IMR-90 (cell line): ENCODE data around the gene FGA. TPM values are rescaled to one million over a fixed set of nuclear protein-coding genes. Genes with fewer than 3 reads are reported as not detected.

Experiments used
- ATAC-seq: fragments of 200-7000 bp; cut with Tn5 transposase; 2 replicates; pipeline ENCODE4 v1.9.1; 2020; ENCODE audit warnings: low read depth, mild to moderate bottlenecking, moderate library complexity
- BruUV-seq: library from RNA; stranded (reverse); fragments of 400-500 nt; replicated peaks from 2 replicates; lab custom pipeline; 2021; lab: Mats Ljungman, UMichigan
- CTCF ChIA-PET: fragments of 300-600 bp; formaldehyde crosslinking; extraction: SDS; loops from one replicate; lab custom pipeline; 2021; ENCODE audit warnings: antibody characterized with exemption; lab: Yijun Ruan, JAX
- POLR2A ChIA-PET: fragments of 300-600 bp; sonication (Branson Sonifier 250); formaldehyde crosslinking; loops from one replicate; lab custom pipeline; 2022; ENCODE audit warnings: antibody characterized with exemption; ENCODE audit not compliant: unreplicated experiment; lab: Charles Lee
- DNase-seq: peaks from one replicate; pipeline ENCODE4 v3.0.0; 2013
- H2AFZ ChIP-seq: replicated peaks from 2 replicates; pipeline ENCODE3; 2013; ENCODE audit warnings: low read length, mild to moderate bottlenecking; ENCODE audit not compliant: poor library complexity
- H2AK5ac ChIP-seq: 2 replicates; pipeline ENCODE4 v1.6.1; 2013; ENCODE audit warnings: low read depth, low read length, inconsistent platforms
- H2AK9ac ChIP-seq: replicated peaks from 2 replicates; pipeline ENCODE3; 2013; ENCODE audit warnings: mild to moderate bottlenecking, low read depth, low read length, moderate library complexity; ENCODE audit not compliant: poor library complexity
- H2BK120ac ChIP-seq: 2 replicates; pipeline ENCODE4 v1.6.1; 2013; ENCODE audit warnings: low read depth, low read length, inconsistent platforms
- H2BK15ac ChIP-seq: 3 replicates; pipeline ENCODE4 v1.6.1; 2013; ENCODE audit warnings: low read depth, low read length, inconsistent platforms
- H2BK20ac ChIP-seq: 2 replicates; pipeline ENCODE4 v1.6.1; 2013; ENCODE audit warnings: low read depth, mild to moderate bottlenecking, inconsistent platforms, low read length, moderate library complexity
- H2BK5ac ChIP-seq: 2 replicates; pipeline ENCODE4 v1.6.1; 2013; ENCODE audit warnings: mild to moderate bottlenecking, low read depth, low read length, inconsistent platforms; ENCODE audit not compliant: poor library complexity, severe bottlenecking
- H3K14ac ChIP-seq: replicated peaks from 2 replicates; pipeline ENCODE4 v1.6.1; 2013; ENCODE audit warnings: low read depth, low read length, inconsistent platforms
- H3K18ac ChIP-seq: 2 replicates; pipeline ENCODE4 v1.6.1; 2013; ENCODE audit warnings: low read depth, low read length, control low read depth
- H3K23ac ChIP-seq: 2 replicates; pipeline ENCODE4 v1.6.1; 2013; ENCODE audit warnings: low read depth, low read length, inconsistent platforms
- H3K27ac ChIP-seq: 2 replicates; pipeline ENCODE4 v1.5.1; 2013; ENCODE audit warnings: mild to moderate bottlenecking, control low read depth, low read length; ENCODE audit not compliant: insufficient read depth
- H3K27me3 ChIP-seq: 2 replicates; pipeline ENCODE4 v1.6.1; 2013; ENCODE audit warnings: low read length; ENCODE audit not compliant: control insufficient read depth, insufficient read depth
- H3K36me3 ChIP-seq: 2 replicates; pipeline ENCODE4 v1.6.1; 2013; ENCODE audit warnings: low read length, mixed read lengths; ENCODE audit not compliant: control insufficient read depth, insufficient read depth
- H3K4ac ChIP-seq: 2 replicates; pipeline ENCODE4 v1.6.1; 2013; ENCODE audit warnings: low read depth, low read length, inconsistent platforms
- H3K4me1 ChIP-seq: 2 replicates; pipeline ENCODE4 v1.6.1; 2013; ENCODE audit warnings: low read length, mixed read lengths; ENCODE audit not compliant: control insufficient read depth, insufficient read depth
- H3K4me2 ChIP-seq: 2 replicates; pipeline ENCODE4 v1.6.1; 2013; ENCODE audit warnings: low read depth, mild to moderate bottlenecking, control low read depth, low read length, moderate library complexity
- H3K4me3 ChIP-seq: 2 replicates; pipeline ENCODE4 v1.5.1; 2013; ENCODE audit warnings: low read depth, mild to moderate bottlenecking, control low read depth, low read length, moderate library complexity; ENCODE audit not compliant: insufficient read depth
- H3K56ac ChIP-seq: 2 replicates; pipeline ENCODE4 v1.6.1; 2013; ENCODE audit warnings: low read length, inconsistent platforms; ENCODE audit not compliant: insufficient read depth; ENCODE audit errors: extremely low read depth
- H3K79me1 ChIP-seq, 2 experiments: 2 replicates each; pipeline ENCODE4 v1.6.1; 2013; ENCODE audit warnings: low read length in 2 of 2, inconsistent platforms in 1 of 2, low read depth in 1 of 2
- H3K9ac ChIP-seq: 2 replicates; pipeline ENCODE4 v1.6.1; 2013; ENCODE audit warnings: low read depth, low read length, control low read depth
- H3K9me1 ChIP-seq: 2 replicates; pipeline ENCODE4 v1.6.1; 2013; ENCODE audit warnings: low read length, inconsistent platforms; ENCODE audit not compliant: insufficient read depth
- H3K9me3 ChIP-seq: 2 replicates; pipeline ENCODE4 v1.6.1; 2013; ENCODE audit warnings: low read length; ENCODE audit not compliant: control insufficient read depth, insufficient read depth
- H4K20me1 ChIP-seq: 2 replicates; pipeline ENCODE4 v1.6.1; 2013; ENCODE audit warnings: low read length, inconsistent platforms; ENCODE audit not compliant: insufficient read depth
- H4K5ac ChIP-seq: 2 replicates; pipeline ENCODE4 v1.6.1; 2013; ENCODE audit warnings: mild to moderate bottlenecking, low read depth, low read length, control low read depth
- H4K8ac ChIP-seq, 2 experiments: 2 replicates each; pipeline ENCODE4 v1.6.1; 2013; ENCODE audit warnings: low read depth in 2 of 2, low read length in 2 of 2, control low read depth in 1 of 2, inconsistent platforms in 1 of 2
- H4K91ac ChIP-seq: 2 replicates; pipeline ENCODE4 v1.6.1; 2013; ENCODE audit warnings: low read depth, low read length, inconsistent platforms; ENCODE audit not compliant: insufficient read depth
- BHLHE40 ChIP-seq: fragments of 150-350 bp; IDR thresholded peaks from 2 replicates; pipeline ENCODE4 v1.6.1; 2016; ENCODE audit warnings: mild to moderate bottlenecking, low read depth, low read length
- CEBPB ChIP-seq: IDR thresholded peaks from 2 replicates; pipeline ENCODE4 v1.6.1; 2012; ENCODE audit warnings: low read depth, low read length, improper control_type of control experiment
- CHD1 ChIP-seq: IDR thresholded peaks from 2 replicates; pipeline ENCODE4 v1.6.1; 2012; ENCODE audit warnings: low read depth, low read length, improper control_type of control experiment
- FOS ChIP-seq: fragments of 150-350 bp; IDR thresholded peaks from 2 replicates; pipeline ENCODE4 v1.6.1; 2016; ENCODE audit warnings: low read depth, low read length
- MAFK ChIP-seq: IDR thresholded peaks from 2 replicates; pipeline ENCODE4 v1.6.1; 2012; ENCODE audit warnings: low read depth, low read length, improper control_type of control experiment
- MAZ ChIP-seq: IDR thresholded peaks from 2 replicates; pipeline ENCODE4 v1.6.1; 2012; ENCODE audit warnings: low read depth, mild to moderate bottlenecking, low read length, improper control_type of control experiment, moderate library complexity, borderline replicate concordance
- MXI1 ChIP-seq: IDR thresholded peaks from 2 replicates; pipeline ENCODE4 v1.6.1; 2012; ENCODE audit warnings: low read depth, mild to moderate bottlenecking, low read length, moderate library complexity, borderline replicate concordance
- NFE2L2 ChIP-seq: fragments of 150-350 bp; IDR thresholded peaks from 2 replicates; pipeline ENCODE4 v1.6.1; 2016; ENCODE audit warnings: low read depth, mild to moderate bottlenecking, low read length
- POLR2A ChIP-seq: IDR thresholded peaks from 2 replicates; pipeline ENCODE4 v1.6.1; 2012; ENCODE audit warnings: mild to moderate bottlenecking, low read depth, low read length
- RAD21 ChIP-seq: IDR thresholded peaks from 2 replicates; pipeline ENCODE4 v1.6.1; 2012; ENCODE audit warnings: low read length, improper control_type of control experiment
- RCOR1 ChIP-seq: IDR thresholded peaks from 2 replicates; pipeline ENCODE4 v1.6.1; 2012; ENCODE audit warnings: mild to moderate bottlenecking, low read length, improper control_type of control experiment; ENCODE audit not compliant: insufficient replicate concordance
- RFX5 ChIP-seq: IDR thresholded peaks from 2 replicates; pipeline ENCODE4 v1.8.0; 2012; ENCODE audit warnings: low read depth, mild to moderate bottlenecking, low read length, moderate library complexity
- SMC3 ChIP-seq: fragments of 150-350 bp; IDR thresholded peaks from 2 replicates; pipeline ENCODE4 v1.6.1; 2016; ENCODE audit warnings: low read depth, mild to moderate bottlenecking, antibody characterized with exemption, low read length, moderate library complexity
- WGBS, 2 experiments: methylation state at CpG; one replicate each; pipeline versions ENCODE4 v1.1.5 to v1.1.7; 2013; ENCODE audit warnings: missing lambda C conversion rate in 2 of 2; ENCODE audit not compliant: insufficient read length in 1 of 2; ENCODE audit errors: extremely low coverage in 2 of 2; 5-methylcytosine and 5-hydroxymethylcytosine counted together
- dilution Hi-C: fragments of 300-500 bp; cut with HindIII; formaldehyde crosslinking; loops from one replicate; pipeline ENCODE4 v1.14.3; 2018; ENCODE audit warnings: low sequenced_read_pairs; ENCODE audit not compliant: unreplicated experiment
- in situ Hi-C: fragments of 300-500 bp; cut with MboI; formaldehyde crosslinking; loops from 3 replicates; pipeline ENCODE4 v1.14.3; 2019; ENCODE audit warnings: low sequenced_read_pairs, inconsistent platforms, mixed read lengths
- intact Hi-C: fragments of 100-400 bp; cut with micrococcal nuclease; formaldehyde crosslinking; loops from 2 replicates; pipeline ENCODE4 v1.10.0; 2022
- polyA plus RNA-seq, 3 experiments: library from polyadenylated mRNA; depleted of rRNA; stranded (reverse); fragments of >200 nt; gene quantifications; 2 replicates each; pipeline ENCODE4 v1.2.3, GENCODE V29; 2012; ENCODE audit warnings: low replicate concordance in 1 of 3
- total RNA-seq: library from RNA; depleted of rRNA; stranded (reverse); fragments of >200 nt; gene quantifications from 2 replicates; pipeline ENCODE4 v1.2.3, GENCODE V29; 2012
- TF ChIP-seq, protein P1 (sequence below): fragments of 150-350 bp; IDR thresholded peaks from 2 replicates; pipeline ENCODE4 v1.6.1; 2016; ENCODE audit warnings: low read depth, mild to moderate bottlenecking, low read length, moderate library complexity, borderline replicate concordance
- TF ChIP-seq, protein P2 (sequence below): fragments of 150-350 bp; IDR thresholded peaks from 2 replicates; pipeline ENCODE4 v1.6.1; 2017; ENCODE audit warnings: mild to moderate bottlenecking, antibody characterized with exemption, low read length, low read depth

Gene FGA
- total and polyA plus RNA-seq, 2 of the 4 experiments (the other 2 are of a cell fraction), result not detected

DNA sequence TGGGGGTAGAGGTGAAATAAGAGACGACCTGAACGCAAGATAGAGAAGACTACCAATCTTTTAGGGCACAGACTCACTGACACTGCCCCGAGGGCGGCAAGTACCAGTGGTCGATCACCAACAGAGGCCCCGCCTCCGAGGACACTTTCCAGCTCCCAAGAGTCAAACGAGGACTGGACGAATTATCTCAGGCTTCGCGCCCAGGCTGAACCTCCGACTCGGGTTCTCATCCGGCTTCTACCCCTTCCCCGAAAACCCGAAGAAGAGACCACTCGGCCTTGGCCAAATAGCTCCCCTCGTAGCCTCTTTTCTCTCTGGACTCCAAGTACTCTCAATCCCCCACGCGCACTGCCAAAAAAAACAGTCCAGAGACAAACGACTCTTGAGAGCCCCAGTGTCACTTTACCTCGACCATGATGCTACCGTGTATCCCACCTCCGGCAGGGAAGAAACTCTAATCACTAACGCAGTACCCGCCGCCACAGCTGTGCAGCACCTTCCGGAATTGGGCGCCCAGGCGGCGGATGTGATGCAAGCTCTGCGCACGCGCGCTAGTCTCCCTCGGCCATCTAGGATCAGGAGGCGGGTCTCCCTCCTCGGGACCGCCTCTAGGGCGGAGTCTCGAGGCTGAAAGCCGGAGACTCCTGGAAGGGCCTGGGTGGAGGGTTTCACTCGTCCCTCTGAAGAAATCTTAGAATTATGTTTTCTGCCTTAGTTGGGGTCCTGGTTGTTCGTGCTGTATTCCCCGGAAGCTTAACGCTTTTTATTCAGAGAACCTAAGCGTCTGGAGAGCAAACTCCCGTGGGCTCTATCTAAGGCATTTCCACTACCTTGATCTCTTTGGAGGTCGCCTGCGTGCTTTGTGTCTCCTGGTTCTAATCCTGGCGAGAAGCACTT is 40.4 kb downstream of the FGA start, which contains the start of gene PLRG1:
Gene PLRG1 (minus strand): TSS at position 507 of the 897 bp plus-strand sequence. CDS start 92 bp downstream, at position 415.
- peaks cover 5% of the 10 kb centered on the region for H3K36me3 ChIP-seq
- peak within 1 kb of the TSS; percentile 91; the same call in 1 of the 2 replicates for H3K56ac ChIP-seq
- peak within 1 kb of the TSS; percentile 96 to 97 for H4K8ac ChIP-seq
- H2BK5ac ChIP-seq, result peak within 1 kb of the TSS; percentile 44
- peaks cover 5 to 14% of the 10 kb centered on the region in 2 experiments; a peak in 3 of 4 replicates for H3K79me1 ChIP-seq
- H3K14ac ChIP-seq, result peak within 1 kb of the TSS; percentile 77
- H3K4me3 ChIP-seq, result peak within 1 kb of the TSS; percentile 72
- no peak within 1 kb of the TSS; the same call in 1 of the 2 replicates for H2BK120ac ChIP-seq
- ChIA-PET CTCF (interaction anchor here (0.6 to 1.5 kb wide), 8 partner anchors 9 to 136 kb away, joined by 3 to 6 read pairs (median 4); no protein-coding TSS in a partner anchor), POLR2A (no interaction called here)
- in situ Hi-C loops, result loop anchor here (5.0 to 25.0 kb wide), 3 partner anchors 67 to 812 kb away; no protein-coding TSS in a partner anchor
- no peaks in the 10 kb centered on the region; the same call in 1 of the 2 replicates for H3K27me3 ChIP-seq
- no TSS peak for BruUV-seq
- H3K27ac ChIP-seq, result peak within 1 kb of the TSS; percentile 76
- peak within 1 kb of the TSS; percentile 81 for H3K4ac ChIP-seq
- H3K4me2 ChIP-seq, result peak within 1 kb of the TSS; percentile 98
- DNase-seq (peak; percentile 91), ATAC-seq (peak; percentile 99)
- peak within 1 kb of the TSS; percentile 57 for H2AK9ac ChIP-seq
- WGBS, 2 experiments, result 1% methylated on average over 17 of the region's 51 CpGs; no CpG with 5 or more reads in 1 of the 2 experiments
- H3K23ac ChIP-seq, result peak within 1 kb of the TSS; percentile 78
- H2BK15ac ChIP-seq, result no peak within 1 kb of the TSS
- peak within 1 kb of the TSS; percentile 95 for H3K9ac ChIP-seq
- H3K4me1 ChIP-seq, result no peaks in the 10 kb centered on the region
- H4K20me1 ChIP-seq, result peaks cover 6% of the 10 kb centered on the region; the same call in 1 of the 2 replicates
- dilution Hi-C loops, result no loop called here
- no peak within 1 kb of the TSS for H2AK5ac ChIP-seq
- H3K9me1 ChIP-seq, result no peaks in the 10 kb centered on the region; the same call in 1 of the 2 replicates
- peak within 1 kb of the TSS; percentile 83 for H4K5ac ChIP-seq
- H4K91ac ChIP-seq, result peak within 1 kb of the TSS; percentile 65; the same call in 1 of the 2 replicates
- intact Hi-C loops, result loop anchor here (10.0 kb wide), 1 partner anchor 375 kb away; no protein-coding TSS in a partner anchor
- peak within 1 kb of the TSS; percentile 50 for H3K18ac ChIP-seq
- H2BK20ac ChIP-seq, result peak within 1 kb of the TSS; percentile 13; the same call in 1 of the 2 replicates
- peak within 1 kb of the TSS; percentile 95 for H2AFZ ChIP-seq
- no peaks in the 10 kb centered on the region for H3K9me3 ChIP-seq
- 0 out of 2 replicates have a peak, but pooled peaks have one; percentile 33 for TF ChIP-seq MXI1
- TF ChIP-seq POLR2A, result peak; percentile 69
- no peak for TF ChIP-seq SMC3
- TF ChIP-seq RCOR1, result no peak
- no peak for TF ChIP-seq BHLHE40
- TF ChIP-seq RAD21, result no peak
- no peak for TF ChIP-seq MAFK
- TF ChIP-seq CEBPB, result peak; percentile 94
- no peak for TF ChIP-seq CHD1
- peak; percentile 20; the same call in 1 of the 2 replicates for TF ChIP-seq MAZ
- no peak for TF ChIP-seq FOS
- TF ChIP-seq RFX5, result no peak
- no peak for TF ChIP-seq NFE2L2
- TF ChIP-seq, protein P1, sequence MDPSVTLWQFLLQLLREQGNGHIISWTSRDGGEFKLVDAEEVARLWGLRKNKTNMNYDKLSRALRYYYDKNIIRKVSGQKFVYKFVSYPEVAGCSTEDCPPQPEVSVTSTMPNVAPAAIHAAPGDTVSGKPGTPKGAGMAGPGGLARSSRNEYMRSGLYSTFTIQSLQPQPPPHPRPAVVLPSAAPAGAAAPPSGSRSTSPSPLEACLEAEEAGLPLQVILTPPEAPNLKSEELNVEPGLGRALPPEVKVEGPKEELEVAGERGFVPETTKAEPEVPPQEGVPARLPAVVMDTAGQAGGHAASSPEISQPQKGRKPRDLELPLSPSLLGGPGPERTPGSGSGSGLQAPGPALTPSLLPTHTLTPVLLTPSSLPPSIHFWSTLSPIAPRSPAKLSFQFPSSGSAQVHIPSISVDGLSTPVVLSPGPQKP, result no peak
- TF ChIP-seq, protein P2, sequence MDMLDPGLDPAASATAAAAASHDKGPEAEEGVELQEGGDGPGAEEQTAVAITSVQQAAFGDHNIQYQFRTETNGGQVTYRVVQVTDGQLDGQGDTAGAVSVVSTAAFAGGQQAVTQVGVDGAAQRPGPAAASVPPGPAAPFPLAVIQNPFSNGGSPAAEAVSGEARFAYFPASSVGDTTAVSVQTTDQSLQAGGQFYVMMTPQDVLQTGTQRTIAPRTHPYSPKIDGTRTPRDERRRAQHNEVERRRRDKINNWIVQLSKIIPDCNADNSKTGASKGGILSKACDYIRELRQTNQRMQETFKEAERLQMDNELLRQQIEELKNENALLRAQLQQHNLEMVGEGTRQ, result no peak
